GM20431 (cell line): Measurements from ENCODE around the gene SPDEF.

Source experiments
- in situ Hi-C: fragments of 300-500 bp; cut with MseI, MboI; formaldehyde crosslinking; loops from one replicate; pipeline ENCODE4 v1.15.0; 2020; ENCODE audit warnings: low sequenced_read_pairs; ENCODE audit not compliant: unreplicated experiment

Gene SPDEF

DNA sequence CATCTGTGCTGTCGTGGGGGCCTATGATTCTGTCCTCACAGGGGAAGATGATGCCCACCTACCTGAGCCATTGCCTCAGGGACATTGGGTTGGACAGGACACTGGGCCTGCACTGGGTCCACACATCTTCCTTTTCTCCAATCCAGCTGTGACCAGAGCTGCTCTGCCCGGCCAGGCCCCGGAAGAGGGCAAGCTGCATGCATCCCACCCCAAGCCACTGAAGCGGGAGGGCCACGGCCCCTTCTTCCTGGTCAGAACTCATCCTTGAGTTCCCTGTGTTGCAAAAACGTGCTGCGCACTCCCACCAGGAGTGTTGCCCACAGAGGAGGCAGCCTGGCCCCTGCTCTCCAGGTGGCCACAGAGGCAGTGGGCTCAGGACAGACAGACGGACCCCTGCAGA is 38.2 kb downstream of the SPDEF start:
- in situ Hi-C loops: no loop called here

DNA sequence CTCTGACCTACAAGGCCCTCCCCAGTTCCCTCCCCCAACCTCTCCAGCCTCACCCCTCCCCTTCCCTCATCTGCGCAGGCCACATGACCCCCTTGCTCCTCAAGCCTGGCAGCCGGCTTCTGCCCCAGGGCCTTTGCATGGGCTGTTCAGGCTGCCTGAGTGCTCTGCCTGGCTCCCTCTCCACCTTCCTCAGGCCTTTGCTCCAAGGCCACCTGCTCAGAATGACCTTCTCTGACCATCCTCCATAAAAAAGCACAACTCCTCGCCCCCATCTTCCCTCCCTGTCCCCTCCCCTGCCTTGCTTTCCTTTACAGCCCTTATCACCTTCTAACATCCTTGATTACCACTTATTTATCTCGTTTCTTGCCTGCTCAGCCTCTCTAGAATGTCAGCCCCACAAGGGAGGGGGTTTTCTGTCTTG is 38.7 kb downstream of the SPDEF start:
- in situ Hi-C loops: no loop called here

DNA sequence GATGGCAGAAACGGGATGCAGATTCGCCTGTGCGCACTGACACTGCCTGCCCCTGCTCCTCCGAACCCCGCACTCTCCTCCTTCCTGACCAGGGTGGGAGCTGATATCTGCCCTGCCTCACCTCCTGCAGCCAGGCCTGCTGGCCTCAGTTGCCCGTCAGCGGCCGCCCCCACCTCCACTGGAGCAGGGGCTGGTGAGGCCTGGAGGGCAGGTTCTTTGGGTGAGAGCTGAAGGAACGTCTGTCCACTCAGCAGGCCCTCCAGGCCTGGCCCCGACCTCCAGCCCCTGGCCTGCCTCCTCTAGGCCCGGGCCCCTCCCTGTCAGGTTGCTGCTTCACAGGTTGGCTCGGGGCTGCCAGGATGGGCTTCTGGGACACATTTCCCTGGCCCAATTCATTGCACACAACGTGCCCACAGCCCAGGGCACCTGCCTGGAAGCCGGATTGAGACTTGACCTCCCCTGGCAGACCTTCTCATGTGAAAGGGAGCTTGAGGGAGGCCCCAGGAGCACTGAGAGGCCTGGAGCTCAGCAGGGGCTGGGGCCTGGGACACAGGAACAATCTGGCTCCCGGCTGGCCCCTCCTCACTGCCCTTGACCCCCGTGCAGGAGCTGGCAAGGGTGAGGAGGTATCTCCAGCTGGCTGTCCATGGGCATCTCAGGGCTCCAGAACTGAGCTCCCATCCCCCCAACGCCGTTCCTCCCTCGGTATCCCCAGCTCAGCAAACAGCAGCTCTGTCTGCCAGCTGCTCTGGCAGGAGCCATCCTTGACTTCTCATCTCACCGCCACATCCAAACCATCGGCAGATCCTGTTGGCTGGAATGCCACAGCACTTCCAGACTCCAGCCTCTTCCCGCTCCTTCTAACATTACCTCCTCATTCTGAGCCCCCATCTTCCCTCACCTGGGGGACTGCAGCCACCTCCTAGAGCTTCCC is 39.5 kb downstream of the SPDEF start:
- in situ Hi-C loops: no loop called here

DNA sequence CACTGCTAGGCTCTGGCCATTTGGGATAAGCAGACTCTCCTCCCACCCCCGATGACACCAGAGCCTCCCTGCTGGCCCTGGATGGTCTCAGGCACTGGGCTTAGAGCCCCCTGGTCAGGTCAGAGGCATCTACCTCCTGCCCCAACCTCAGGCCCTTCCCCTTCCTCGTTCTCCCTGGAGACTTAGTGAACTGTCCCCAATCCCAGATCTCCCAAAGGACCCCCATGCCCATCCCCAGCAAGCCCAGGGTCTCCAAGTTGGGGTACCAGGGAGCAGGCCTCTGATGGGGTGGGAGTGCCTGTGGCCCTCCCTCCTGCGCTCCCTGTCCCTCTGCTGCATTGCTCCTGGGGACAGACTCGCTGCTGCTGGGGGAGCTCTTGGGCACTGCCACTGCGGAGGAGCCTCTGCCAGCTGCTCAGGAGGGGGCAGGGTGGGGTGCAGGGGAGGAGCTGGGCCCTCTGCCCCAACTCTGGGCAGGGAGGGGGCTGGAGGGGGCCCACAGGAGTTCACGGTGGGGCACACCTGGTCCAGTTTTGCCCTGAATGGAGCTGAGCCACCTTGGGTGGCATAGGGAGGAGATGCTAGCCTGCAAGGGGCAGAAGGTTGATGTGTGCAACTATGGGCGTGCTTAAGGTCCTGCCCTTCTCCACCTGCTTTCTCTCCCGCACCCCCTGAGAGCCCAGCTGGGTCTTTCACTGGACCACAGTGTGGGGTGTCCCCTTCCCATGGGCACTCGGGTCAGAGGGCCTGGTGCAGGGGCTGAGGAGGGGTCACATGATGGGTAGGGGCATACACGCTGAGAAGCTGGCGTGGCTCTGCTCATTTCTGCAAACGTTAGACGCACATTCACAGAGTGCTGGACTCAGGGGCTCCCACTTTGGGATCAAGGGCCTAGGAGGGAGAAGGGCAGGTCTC is 40.4 kb downstream of the SPDEF start:
- in situ Hi-C loops: no loop called here

DNA sequence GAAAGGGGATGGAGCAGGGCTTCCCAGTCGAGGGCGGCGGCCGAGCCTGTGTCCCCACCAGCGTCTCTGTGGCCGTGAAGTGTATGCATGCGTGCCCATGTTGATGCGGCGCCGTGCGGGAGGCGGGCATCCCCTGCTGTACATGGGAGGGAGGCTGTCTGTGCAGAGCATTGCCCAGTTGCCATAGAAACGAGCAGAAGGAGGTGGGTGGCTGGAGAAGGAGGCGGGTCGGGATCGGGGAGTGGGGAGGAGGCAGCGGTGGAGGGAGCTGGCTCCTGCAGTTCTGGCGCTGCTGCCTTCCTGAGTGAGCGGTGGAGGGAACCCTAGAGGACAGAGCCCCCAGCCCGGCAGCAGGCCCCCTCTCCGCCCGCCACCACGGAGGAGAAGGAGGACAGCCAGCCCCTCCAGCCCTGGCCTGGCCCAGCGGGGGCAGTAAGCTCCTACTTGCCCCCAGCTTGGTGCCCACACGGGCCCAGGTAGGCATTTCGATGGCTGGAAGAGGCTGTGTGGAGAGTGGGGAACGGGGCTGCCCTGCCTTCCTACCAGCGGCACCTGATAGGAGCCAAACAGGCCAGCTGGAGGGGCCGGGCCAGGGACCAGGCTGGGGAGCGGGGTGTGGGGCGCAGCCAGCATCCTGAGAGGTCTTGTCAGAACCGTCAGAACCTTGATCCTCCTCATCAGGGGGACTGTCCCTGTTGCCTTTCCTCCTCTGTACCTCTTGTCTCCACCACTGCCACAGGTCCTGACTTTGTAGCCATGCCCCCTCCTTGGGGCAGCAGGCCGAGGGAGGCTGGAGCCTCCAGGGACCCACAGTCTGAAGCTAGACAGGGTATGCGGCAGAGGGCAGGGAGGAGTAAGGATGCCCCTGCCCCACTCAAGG is 41.3 kb downstream of the SPDEF start:
- in situ Hi-C loops: no loop called here

- in situ Hi-C loops: no loop called here
Measured at GRCh38 chr6:34514112-34514511, 42.0 kb downstream of the SPDEF start.

DNA sequence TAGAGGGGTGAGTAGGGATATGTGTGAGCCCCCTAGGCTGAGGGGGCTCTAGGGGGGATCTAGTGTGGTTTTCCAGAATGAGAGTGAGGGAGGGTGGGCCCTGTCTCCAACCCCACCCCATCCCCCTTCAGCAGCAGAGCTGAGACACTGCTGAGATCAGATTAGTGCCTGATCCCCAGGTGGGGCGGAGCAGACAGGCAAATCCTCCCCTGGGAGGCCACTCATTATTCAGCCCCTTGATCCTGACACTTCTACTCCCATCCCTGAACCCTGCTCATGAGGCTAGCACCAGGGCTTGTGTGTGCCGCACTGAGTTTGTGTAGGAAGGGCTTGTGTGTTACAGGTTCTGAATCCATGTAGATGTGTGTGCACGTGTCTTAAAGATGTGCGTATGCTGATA is 42.5 kb downstream of the SPDEF start:
- in situ Hi-C loops: no loop called here

GRCh38 chr6:34512738-34513115 is 43.4 kb downstream of the SPDEF start:
- in situ Hi-C loops: no loop called here

DNA sequence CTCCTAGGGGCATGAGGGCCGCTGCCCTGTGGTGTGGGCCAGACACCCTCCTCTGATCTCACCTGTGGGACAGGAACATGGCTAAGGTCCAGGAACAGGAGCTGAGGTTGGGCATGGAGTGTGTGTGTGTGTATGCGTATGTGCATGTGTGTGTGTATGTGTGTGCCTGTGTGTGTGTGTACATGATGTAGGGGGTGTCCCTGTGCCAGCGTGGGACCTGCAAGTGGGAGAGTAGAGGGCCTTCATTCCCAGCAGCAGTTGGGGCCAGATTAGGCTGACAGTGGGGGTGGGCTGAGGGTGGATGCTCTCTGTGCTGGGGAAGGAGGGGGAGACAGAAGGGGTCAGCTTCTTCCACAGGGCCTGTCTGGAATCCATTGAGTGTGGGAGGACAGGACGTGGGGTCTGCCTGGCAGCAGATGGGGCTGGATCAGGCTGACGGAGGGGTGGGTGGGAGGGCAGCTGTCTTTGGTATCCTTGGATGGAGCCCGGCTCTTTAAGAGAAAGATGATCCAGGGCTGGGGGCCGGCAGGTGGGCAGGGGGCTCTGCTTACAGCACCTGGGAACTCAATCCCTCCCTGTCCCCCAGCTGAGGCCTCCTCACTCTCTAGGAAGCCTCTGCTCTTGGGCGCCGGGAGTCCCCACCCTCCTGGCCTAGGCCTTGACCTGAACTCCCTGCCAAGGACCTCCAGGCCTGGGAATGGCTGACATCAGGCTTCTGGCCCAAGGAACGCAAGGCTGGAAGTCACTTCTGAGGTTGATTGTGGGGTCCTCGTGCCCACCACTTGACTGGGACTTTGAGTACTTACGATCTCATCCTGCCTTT is 44.0 kb downstream of the SPDEF start:
- in situ Hi-C loops: no loop called here

DNA sequence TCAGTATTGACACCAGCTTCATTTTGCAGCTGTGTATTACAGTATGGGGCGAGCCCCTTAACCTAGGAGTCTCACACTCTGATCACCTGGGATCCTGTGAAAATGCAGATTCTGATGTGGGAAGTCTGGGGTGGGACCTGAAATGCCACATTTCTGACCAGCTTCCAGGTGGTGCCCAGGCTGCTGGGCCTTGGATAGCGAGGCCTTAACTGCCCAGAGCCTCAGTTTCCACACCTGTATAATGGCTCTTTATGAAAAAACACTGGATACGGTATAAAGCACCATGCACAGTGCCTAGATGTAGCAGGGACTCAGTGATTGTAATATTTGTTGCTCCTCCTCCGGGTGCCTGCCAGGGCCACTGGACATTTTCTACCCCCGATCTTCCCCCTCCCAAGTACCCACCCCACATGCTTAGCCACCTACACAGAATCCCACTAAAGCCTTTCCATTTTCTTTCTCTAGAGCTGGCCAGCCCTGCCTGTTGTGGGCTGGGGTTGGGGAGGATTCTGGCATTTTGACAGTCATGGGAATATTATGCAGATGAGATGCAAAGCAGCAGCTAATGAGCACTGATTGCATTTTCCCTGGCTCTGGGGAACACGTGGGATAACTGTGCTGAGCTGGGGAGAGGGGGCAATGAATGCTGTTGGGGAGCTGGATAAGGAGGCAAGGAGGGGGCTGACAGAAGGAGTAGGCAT is 44.8 kb downstream of the SPDEF start:
- in situ Hi-C loops: no loop called here

- in situ Hi-C loops: no loop called here
Measured at GRCh38 chr6:34510299-34510698, 45.8 kb downstream of the SPDEF start.

DNA sequence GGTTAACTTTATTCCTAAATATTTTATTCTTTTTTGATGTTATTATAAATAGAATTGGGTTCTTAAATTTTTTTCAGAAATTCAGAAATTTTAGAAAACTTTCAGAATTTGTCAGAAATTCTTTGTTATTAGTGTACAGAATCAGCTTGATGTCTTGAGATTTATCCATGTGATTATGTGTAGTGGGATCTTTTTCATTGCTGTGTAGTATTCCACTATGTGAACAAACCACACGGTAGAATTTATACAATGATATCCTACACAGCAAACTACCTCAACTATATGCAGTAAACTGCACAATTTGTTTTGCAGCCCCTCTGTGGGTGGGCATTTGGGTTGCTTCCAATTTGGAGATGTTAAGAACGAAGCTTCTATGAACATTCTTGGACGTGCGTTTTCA is 46.3 kb downstream of the SPDEF start:
- in situ Hi-C loops: no loop called here

DNA sequence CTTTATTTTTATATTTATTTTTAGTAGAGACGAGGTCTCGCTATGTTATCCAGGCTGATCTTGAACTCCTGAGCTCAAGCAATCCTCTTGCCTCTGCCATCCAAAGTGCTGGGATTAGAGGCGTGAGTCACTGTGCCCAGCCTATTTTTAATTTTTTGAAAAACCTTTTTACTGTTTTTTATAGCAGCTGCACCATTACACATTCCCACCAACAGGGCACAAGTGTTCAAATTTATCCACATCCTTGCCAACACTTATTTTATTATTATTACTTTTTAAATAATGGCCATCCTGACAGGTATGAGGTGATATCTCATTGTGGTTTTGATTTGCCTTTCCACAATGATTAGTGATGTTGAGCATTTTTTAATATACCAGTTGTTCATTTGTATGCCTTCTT is 47.7 kb downstream of the SPDEF start:
- in situ Hi-C loops: no loop called here

DNA sequence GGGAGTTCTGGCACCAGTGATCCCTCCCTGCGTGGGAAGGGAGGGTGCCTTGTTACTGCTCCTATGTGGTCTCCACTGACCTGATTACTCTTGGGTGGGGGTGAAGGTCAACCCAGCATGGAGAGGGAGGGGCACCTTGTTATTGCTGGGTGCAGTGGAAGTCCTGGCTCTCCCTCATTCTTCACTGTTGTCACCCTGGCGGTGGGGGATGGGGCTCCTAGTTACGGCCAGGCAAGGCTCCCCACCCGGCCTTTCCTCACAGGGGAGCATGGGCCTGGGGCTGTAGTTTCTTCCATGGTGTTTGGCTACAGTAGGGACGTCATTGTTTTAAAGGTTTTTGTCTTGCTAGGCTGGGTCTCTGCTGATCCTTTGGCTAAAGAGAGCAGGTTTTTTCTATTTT is 49.4 kb downstream of the SPDEF start:
- in situ Hi-C loops: no loop called here

- in situ Hi-C loops: no loop called here
Measured at GRCh38 chr6:34497411-34497810, 58.7 kb downstream of the SPDEF start.

DNA sequence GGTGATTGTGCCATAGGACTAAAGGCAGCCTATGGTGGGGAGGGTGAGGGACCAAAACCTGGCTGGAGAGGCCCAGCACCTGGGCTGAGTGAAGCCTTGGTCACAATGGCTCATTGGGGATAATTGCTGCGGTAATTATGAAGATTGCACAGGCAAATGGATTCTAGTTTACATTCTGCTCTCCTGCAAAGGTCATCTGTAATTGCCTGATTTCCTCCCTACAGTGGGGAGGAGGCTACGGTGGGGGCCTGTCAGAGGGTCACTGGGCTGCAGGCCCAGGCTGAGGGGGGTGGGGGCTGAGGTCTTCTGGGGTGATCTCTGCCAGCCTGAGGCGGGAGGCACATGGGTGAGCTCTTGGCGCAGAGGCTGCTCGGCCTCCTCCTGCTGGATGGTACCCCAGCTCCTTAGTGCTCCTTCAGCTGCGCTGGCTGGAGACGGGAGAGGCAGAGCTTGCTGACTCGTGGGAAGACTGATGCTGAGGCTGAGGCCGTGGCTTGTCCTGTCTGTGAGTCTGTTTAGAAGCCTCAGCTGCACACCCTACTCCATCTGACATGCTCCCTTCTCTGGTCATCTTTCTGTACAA is 59.9 kb downstream of the SPDEF start:
- in situ Hi-C loops: no loop called here

- in situ Hi-C loops: no loop called here
Measured at GRCh38 chr6:34494973-34495372, 61.2 kb downstream of the SPDEF start.

- in situ Hi-C loops: no loop called here
Measured at GRCh38 chr6:34493344-34493743, 62.8 kb downstream of the SPDEF start.
